Measurements from ENCODE around the gene UBFD1. TPM values are rescaled to one million over a fixed set of nuclear protein-coding genes. Genes with fewer than 3 reads are reported as not detected.

The UBFD1 gene
- total and polyA plus RNA-seq, 4 donors: 12.3 to 55.4 (median 28.3) TPM

DNA sequence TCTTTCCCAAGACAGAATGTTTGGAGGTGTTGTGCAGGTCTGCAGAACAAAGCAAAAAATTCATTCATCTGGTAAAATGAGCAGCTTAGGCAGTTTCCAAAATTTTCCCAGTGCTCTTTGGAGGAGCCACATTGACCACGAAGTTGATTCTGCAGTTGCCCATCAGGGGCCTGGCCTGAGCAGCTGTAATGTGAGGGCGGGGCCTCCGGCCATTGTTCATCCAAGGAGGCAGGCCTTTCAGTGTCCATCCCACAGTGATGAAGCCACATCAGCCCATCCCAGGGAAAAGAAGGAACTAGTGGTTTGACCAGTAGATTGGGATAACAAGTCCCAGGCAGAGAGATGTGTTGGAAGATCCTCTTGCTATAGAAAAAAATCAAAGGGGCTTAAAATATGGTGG is 10.1 kb downstream of the UBFD1 start:
- ATAC-seq (ENCODE audit: low FRiP score) (no peak), DNase-seq (no peak)
- peaks cover 11 to 24% of the 10 kb centered on the region in 2 donors for H3K36me3 ChIP-seq (ENCODE audit: control insufficient read depth in 1 of 2, insufficient read depth in 2 of 2, low read length in 1 of 2)
- H3K4me3 ChIP-seq (ENCODE audit: low read length in 2 of 2): no peak overlapping the region
- WGBS, 2 donors: 92 to 97% methylated on average over 3 of the region's 3 CpGs
- no peaks in the 10 kb centered on the region for H3K27me3 ChIP-seq (ENCODE audit: control insufficient read depth in 1 of 2, insufficient read depth in 2 of 2, low read length in 1 of 2)
- intact Hi-C loops (cut with DNase I): no loop called here
- no peak overlapping the region for H3K27ac ChIP-seq (ENCODE audit: low read depth in 1 of 2, low read length in 2 of 2)
- no peaks in the 10 kb centered on the region for H3K4me1 ChIP-seq (ENCODE audit: control insufficient read depth in 1 of 2, insufficient read depth in 2 of 2, low read length in 2 of 2)
- no peaks in the 10 kb centered on the region for H3K9me3 ChIP-seq (ENCODE audit: control insufficient read depth, low read length)

DNA sequence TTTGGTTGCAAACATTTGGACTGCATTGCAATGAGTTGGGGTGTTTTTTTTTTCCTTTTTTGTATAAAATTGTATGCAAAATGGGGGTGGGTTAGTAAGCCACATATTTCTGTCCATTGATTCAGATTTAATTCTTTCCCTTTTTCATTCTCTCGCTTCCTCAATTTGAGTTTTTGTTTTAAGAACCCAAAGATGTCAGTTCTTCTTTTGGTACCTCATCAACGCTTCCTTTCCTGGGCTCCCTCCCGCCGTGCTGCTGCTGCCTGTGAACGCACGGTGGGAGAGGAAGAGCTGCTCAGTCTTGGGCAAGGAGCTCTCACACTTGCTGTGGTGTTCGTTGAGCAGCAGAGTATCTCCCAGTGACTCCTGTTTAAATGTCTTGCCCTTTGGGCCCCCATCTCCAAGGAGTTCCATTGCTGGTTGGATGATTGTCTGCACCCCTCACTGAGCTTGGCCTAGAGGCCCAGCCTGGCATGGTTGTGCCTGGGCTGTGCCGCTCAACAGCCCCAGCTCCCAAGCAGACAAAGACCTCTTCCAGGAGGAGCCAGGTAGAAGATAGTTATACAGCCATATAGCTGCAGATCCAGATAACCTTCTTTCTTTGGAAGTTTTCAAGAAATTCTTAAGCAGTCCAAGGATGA is 13.6 kb downstream of the UBFD1 start:
- ATAC-seq (ENCODE audit: low FRiP score) (no peak), DNase-seq (peak in 1 of 2 donors; percentile 65)
- Histone ChIP-seq H3K4me3 (ENCODE audit: low read length in 2 of 2) (no peak overlapping the region), H3K27ac (ENCODE audit: low read depth in 1 of 2, low read length in 2 of 2) (no peak overlapping the region), H3K36me3 (ENCODE audit: control insufficient read depth in 1 of 2, insufficient read depth in 2 of 2, low read length in 1 of 2) (peaks cover 3 to 15% of the 10 kb centered on the region in 2 donors), H3K9me3 (ENCODE audit: control insufficient read depth, low read length) (no peaks in the 10 kb centered on the region), H3K4me1 (ENCODE audit: control insufficient read depth in 1 of 2, insufficient read depth in 2 of 2, low read length in 2 of 2) (no peaks in the 10 kb centered on the region), H3K27me3 (ENCODE audit: control insufficient read depth in 1 of 2, insufficient read depth in 2 of 2, low read length in 1 of 2) (no peaks in the 10 kb centered on the region)
- intact Hi-C loops (cut with DNase I): no loop called here
- WGBS, 2 donors: 87 to 88% methylated on average over 8 of the region's 8 CpGs

DNA sequence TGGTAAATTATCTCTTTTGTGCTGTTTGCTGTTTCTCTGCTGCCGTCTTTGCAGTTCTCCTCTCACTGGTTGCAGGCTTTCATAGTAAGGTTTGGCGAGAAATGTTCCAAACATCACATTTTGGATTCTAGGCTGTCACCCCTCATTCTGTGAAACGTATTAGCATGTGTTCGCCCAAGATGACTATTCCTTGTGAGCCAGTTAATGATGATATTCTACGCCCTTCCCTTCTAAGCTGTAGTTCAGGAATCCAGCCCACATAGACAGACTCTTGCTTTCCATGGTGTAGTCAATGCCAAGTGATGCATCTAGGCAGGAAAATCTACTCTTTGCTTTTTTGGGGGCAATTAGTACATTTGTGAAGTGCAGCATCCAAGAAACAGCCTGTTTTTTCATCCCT is 14.4 kb downstream of the UBFD1 start:
- ATAC-seq (ENCODE audit: low FRiP score) (no peak), DNase-seq (no peak)
- H3K36me3 ChIP-seq (ENCODE audit: control insufficient read depth in 1 of 2, insufficient read depth in 2 of 2, low read length in 1 of 2): peaks cover 3 to 15% of the 10 kb centered on the region in 2 donors
- H3K4me3 ChIP-seq (ENCODE audit: low read length in 2 of 2): no peak overlapping the region
- no peak overlapping the region for H3K27ac ChIP-seq (ENCODE audit: low read depth in 1 of 2, low read length in 2 of 2)
- WGBS, 2 donors: 89 to 91% methylated on average over 5 of the region's 5 CpGs
- no peaks in the 10 kb centered on the region for H3K27me3 ChIP-seq (ENCODE audit: control insufficient read depth in 1 of 2, insufficient read depth in 2 of 2, low read length in 1 of 2)
- no peaks in the 10 kb centered on the region for H3K4me1 ChIP-seq (ENCODE audit: control insufficient read depth in 1 of 2, insufficient read depth in 2 of 2, low read length in 2 of 2)
- intact Hi-C loops (cut with DNase I): no loop called here
- H3K9me3 ChIP-seq (ENCODE audit: control insufficient read depth, low read length): no peaks in the 10 kb centered on the region

DNA sequence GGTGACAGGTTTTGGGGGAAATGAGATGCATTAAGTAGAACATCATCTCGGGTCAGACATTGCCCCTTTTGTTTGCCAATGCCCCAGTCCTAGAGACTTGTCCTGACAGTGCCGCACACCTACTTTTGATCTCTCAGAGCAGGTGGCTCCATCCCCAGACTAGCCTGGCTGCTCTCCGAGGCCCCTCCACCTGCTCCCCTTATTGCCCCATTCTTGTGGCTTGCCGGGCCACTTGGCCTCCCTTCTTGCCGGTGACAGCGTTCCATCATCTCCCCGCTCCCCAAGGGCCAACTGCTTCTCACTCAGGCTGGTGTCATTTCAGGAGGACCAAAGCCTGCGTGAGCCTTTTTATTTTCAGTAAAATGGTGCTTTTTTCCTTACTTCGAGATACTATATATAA is 14.9 kb downstream of the UBFD1 start:
- H3K27me3 ChIP-seq (ENCODE audit: control insufficient read depth in 1 of 2, insufficient read depth in 2 of 2, low read length in 1 of 2): no peaks in the 10 kb centered on the region
- H3K4me1 ChIP-seq (ENCODE audit: control insufficient read depth in 1 of 2, insufficient read depth in 2 of 2, low read length in 2 of 2): no peaks in the 10 kb centered on the region
- no peaks in the 10 kb centered on the region for H3K9me3 ChIP-seq (ENCODE audit: control insufficient read depth, low read length)
- no peak overlapping the region for H3K27ac ChIP-seq (ENCODE audit: low read depth in 1 of 2, low read length in 2 of 2)
- H3K36me3 ChIP-seq (ENCODE audit: control insufficient read depth in 1 of 2, insufficient read depth in 2 of 2, low read length in 1 of 2): peaks cover 2 to 15% of the 10 kb centered on the region in 2 donors
- ATAC-seq (ENCODE audit: low FRiP score): no peak
- WGBS, 2 donors: 90 to 91% methylated on average over 9 of the region's 9 CpGs
- intact Hi-C loops (cut with DNase I): no loop called here
- H3K4me3 ChIP-seq (ENCODE audit: low read length in 2 of 2): no peak overlapping the region
- DNase-seq: no peak

DNA sequence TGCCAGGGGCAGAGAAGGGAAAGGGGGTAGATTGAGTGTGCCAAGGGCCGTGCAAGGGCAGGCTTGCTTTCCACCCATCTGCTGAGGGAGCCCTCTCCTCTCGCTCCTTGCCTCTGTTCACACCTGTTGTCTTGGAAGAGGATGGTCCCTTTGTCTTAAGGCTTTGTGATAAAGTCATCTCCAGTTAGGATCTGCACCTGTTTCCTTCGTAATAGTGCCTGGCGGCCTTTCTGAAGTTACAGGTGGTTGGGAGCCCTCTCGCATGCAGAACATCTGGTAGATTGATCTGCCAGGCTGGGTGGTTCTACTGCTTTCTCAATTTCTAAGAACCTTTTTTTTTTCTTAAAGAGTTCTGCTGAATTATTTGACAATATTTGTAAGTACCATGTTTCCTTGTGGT is 16.3 kb downstream of the UBFD1 start:
- H3K9me3 ChIP-seq (ENCODE audit: control insufficient read depth, low read length): no peaks in the 10 kb centered on the region
- no peak overlapping the region for H3K27ac ChIP-seq (ENCODE audit: low read depth in 1 of 2, low read length in 2 of 2)
- intact Hi-C loops (cut with DNase I): no loop called here
- ATAC-seq (ENCODE audit: low FRiP score) (no peak), DNase-seq (no peak)
- H3K36me3 ChIP-seq (ENCODE audit: control insufficient read depth in 1 of 2, insufficient read depth in 2 of 2, low read length in 1 of 2): peaks cover 0 to 15% of the 10 kb centered on the region in 2 donors
- H3K4me3 ChIP-seq (ENCODE audit: low read length in 2 of 2): no peak overlapping the region
- H3K4me1 ChIP-seq (ENCODE audit: control insufficient read depth in 1 of 2, insufficient read depth in 2 of 2, low read length in 2 of 2): no peaks in the 10 kb centered on the region
- 83 to 87% methylated on average over 5 of the region's 5 CpGs for WGBS, 2 donors
- H3K27me3 ChIP-seq (ENCODE audit: control insufficient read depth in 1 of 2, insufficient read depth in 2 of 2, low read length in 1 of 2): no peaks in the 10 kb centered on the region

DNA sequence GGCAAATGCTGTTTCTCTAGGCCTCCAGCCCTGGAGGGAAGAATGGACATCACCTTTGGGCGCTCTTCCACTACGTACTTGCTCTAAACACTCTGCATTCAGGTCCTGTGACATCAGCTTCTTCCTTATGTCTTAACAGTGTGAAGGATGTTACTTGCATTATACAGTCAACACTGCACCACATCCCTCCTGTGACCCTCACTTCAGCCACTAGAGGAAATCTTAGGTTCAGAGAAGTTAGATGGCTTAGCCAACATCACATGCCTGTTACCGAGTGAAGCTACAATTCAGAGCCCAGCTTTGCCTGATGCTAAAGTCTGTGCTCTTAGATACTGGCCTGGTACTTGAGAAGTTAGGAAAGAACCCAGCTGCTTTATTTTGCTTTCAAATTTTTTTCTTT is 18.3 kb downstream of the UBFD1 start:
- 75 to 78% methylated on average over 3 of the region's 3 CpGs for WGBS, 2 donors
- Histone ChIP-seq H3K27me3 (ENCODE audit: control insufficient read depth in 1 of 2, insufficient read depth in 2 of 2, low read length in 1 of 2) (no peaks in the 10 kb centered on the region), H3K4me1 (ENCODE audit: control insufficient read depth in 1 of 2, insufficient read depth in 2 of 2, low read length in 2 of 2) (no peaks in the 10 kb centered on the region), H3K36me3 (ENCODE audit: control insufficient read depth in 1 of 2, insufficient read depth in 2 of 2, low read length in 1 of 2) (peaks cover 0 to 15% of the 10 kb centered on the region in 2 donors), H3K4me3 (ENCODE audit: low read length in 2 of 2) (no peak overlapping the region), H3K27ac (ENCODE audit: low read depth in 1 of 2, low read length in 2 of 2) (no peak overlapping the region), H3K9me3 (ENCODE audit: control insufficient read depth, low read length) (no peaks in the 10 kb centered on the region)
- DNase-seq (no peak), ATAC-seq (ENCODE audit: low FRiP score) (no peak)
- intact Hi-C loops (cut with DNase I): no loop called here

DNA sequence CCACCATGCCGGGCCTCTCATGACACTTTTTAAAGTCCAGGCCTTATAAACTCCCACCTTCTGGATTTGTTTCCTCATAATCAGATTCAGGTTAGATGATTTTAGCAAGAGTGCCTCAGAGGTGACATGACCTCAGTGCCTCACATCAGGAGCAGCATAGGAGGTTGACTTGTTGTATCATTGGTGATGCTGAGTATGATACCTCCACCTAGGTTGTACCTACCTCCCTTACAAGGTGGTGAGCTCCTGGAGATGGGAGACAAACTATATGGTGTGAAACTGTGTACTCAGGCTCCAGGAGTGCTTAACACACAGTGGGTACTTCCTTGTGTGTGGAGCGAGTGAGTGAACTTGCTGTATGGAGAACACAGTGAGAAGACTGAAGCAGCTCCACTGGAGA is 20.0 kb downstream of the UBFD1 start:
- WGBS, 2 donors: 83 to 88% methylated on average over 2 of the region's 2 CpGs
- ATAC-seq (ENCODE audit: low FRiP score): no peak
- no peaks in the 10 kb centered on the region for H3K9me3 ChIP-seq (ENCODE audit: control insufficient read depth, low read length)
- H3K4me1 ChIP-seq (ENCODE audit: control insufficient read depth in 1 of 2, insufficient read depth in 2 of 2, low read length in 2 of 2): no peaks in the 10 kb centered on the region
- no peak for DNase-seq
- no peak overlapping the region for H3K4me3 ChIP-seq (ENCODE audit: low read length in 2 of 2)
- peaks cover 0 to 11% of the 10 kb centered on the region in 2 donors for H3K36me3 ChIP-seq (ENCODE audit: control insufficient read depth in 1 of 2, insufficient read depth in 2 of 2, low read length in 1 of 2)
- H3K27me3 ChIP-seq (ENCODE audit: control insufficient read depth in 1 of 2, insufficient read depth in 2 of 2, low read length in 1 of 2): no peaks in the 10 kb centered on the region
- H3K27ac ChIP-seq (ENCODE audit: low read depth in 1 of 2, low read length in 2 of 2): no peak overlapping the region
- intact Hi-C loops (cut with DNase I): no loop called here

DNA sequence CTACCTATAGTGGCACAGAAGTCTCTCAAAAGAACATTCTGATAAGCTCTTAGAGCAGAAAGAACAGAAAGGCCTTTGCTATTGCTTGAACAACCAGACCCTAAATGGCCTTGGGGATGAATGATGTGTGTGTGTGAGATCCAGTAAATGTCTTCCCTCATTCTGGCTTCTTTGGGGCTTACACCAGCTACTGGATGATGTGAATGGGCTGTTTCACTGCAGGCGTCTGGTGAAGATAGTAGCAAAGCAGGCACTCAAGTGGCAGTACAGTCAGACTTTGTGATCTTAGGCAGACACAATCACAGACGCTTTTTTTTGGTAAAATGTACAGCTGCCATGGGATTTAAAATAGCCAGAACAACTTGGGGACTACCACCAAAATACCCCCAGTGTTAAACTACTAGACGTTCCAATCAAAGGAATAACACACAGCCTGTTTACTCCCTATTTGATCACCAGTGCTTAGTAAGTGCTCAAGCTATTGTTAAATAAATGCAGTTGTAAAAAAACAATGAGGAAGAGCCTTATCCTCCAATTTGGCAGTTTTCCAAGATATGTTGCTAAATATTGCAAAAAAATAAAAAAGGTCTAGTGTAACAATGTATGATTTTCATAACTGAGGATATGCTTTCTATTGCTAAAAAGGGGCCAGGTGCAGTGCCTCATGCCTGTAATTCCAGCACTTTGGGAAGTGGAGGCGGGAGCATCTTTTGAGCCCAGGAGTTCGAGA is 20.7 kb downstream of the UBFD1 start:
- Histone ChIP-seq H3K27me3 (ENCODE audit: control insufficient read depth in 1 of 2, insufficient read depth in 2 of 2, low read length in 1 of 2) (no peaks in the 10 kb centered on the region), H3K27ac (ENCODE audit: low read depth in 1 of 2, low read length in 2 of 2) (no peak overlapping the region), H3K4me3 (ENCODE audit: low read length in 2 of 2) (no peak overlapping the region), H3K4me1 (ENCODE audit: control insufficient read depth in 1 of 2, insufficient read depth in 2 of 2, low read length in 2 of 2) (no peaks in the 10 kb centered on the region), H3K36me3 (ENCODE audit: control insufficient read depth in 1 of 2, insufficient read depth in 2 of 2, low read length in 1 of 2) (peaks cover 0 to 11% of the 10 kb centered on the region in 2 donors), H3K9me3 (ENCODE audit: control insufficient read depth, low read length) (no peaks in the 10 kb centered on the region)
- WGBS, 2 donors: 55 to 56% methylated on average over 5 of the region's 5 CpGs
- intact Hi-C loops (cut with DNase I): no loop called here
- ATAC-seq (ENCODE audit: low FRiP score) (no peak), DNase-seq (no peak)

DNA sequence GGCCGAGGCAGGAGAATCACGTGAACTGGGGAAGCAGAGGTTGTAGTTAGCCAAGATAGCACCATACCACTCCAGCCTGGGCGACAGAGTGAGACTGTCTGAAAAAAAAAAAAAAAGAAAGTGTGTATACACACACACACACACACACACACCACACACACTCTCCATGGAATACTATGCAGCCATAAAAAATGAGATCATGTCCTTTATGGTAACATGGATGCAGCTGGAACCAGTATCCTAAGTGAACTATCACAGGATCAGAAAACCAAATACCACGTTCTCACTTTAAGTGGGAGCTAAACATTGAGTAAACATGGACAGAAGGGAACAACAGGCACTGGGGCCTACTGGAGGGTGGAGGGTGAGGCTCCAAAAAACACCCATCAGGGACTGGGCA is 21.8 kb downstream of the UBFD1 start:
- Histone ChIP-seq H3K9me3 (ENCODE audit: control insufficient read depth, low read length) (no peaks in the 10 kb centered on the region), H3K36me3 (ENCODE audit: control insufficient read depth in 1 of 2, insufficient read depth in 2 of 2, low read length in 1 of 2) (peaks cover 0 to 11% of the 10 kb centered on the region in 2 donors), H3K4me3 (ENCODE audit: low read length in 2 of 2) (no peak overlapping the region), H3K4me1 (ENCODE audit: control insufficient read depth in 1 of 2, insufficient read depth in 2 of 2, low read length in 2 of 2) (no peaks in the 10 kb centered on the region), H3K27ac (ENCODE audit: low read depth in 1 of 2, low read length in 2 of 2) (no peak overlapping the region), H3K27me3 (ENCODE audit: control insufficient read depth in 1 of 2, insufficient read depth in 2 of 2, low read length in 1 of 2) (no peaks in the 10 kb centered on the region)
- no peak for DNase-seq
- ATAC-seq (ENCODE audit: low FRiP score): no peak
- intact Hi-C loops (cut with DNase I): no loop called here
- 97% methylated on average over 4 of the region's 4 CpGs for WGBS, 2 donors
